Measurements from ENCODE around the gene POLR1A. TPM values are rescaled to one million over a fixed set of nuclear protein-coding genes. Genes with fewer than 3 reads are reported as not detected.

The POLR1A gene
- total and polyA plus RNA-seq, 7 experiments from 2014 or later = 2.9 to 44.4 (median 19.0) TPM

- no peak for ATAC-seq
- H3K4me3 ChIP-seq (ENCODE audit: low read length) = no peak overlapping the region
- H3K9me3 ChIP-seq (ENCODE audit: control insufficient read depth in 2 of 3, low read length in 3 of 3) = no peaks in the 10 kb centered on the region
- intact Hi-C loops (cut with micrococcal nuclease) = no loop called here
- DNase-seq = no peak
- Mint-ChIP-seq H3K9me3 (peaks cover 0 to 4% (median 0%) of the 10 kb centered on the region in 11 donors), H3K4me1 (peaks cover 0 to 20% (median 0%) of the 10 kb centered on the region in 7 donors), H3K27me3 (no peaks in the 10 kb centered on the region), H3K27ac (peak overlapping the region in 3 of 9 donors; percentile 30 to 48 (median 41)), H3K4me3 (no peak overlapping the region), H3K36me3 (peaks cover 0 to 5% (median 0%) of the 10 kb centered on the region in 5 donors)
- H3K36me3 ChIP-seq (ENCODE audit: control insufficient read depth in 2 of 3, insufficient read depth in 3 of 3, low read length in 3 of 3) = no peaks in the 10 kb centered on the region
- H3K27ac ChIP-seq (ENCODE audit: low read depth, low read length) = no peak overlapping the region
- POLR2A ChIA-PET = no interaction called here
- CTCF ChIA-PET = no interaction called here
- no peaks in the 10 kb centered on the region for H3K4me1 ChIP-seq (ENCODE audit: control insufficient read depth in 2 of 2, insufficient read depth in 2 of 2, low read length in 2 of 2)
- H3K27me3 ChIP-seq (ENCODE audit: control insufficient read depth in 2 of 2, insufficient read depth in 2 of 2, low read length in 2 of 2) = no peaks in the 10 kb centered on the region
Measured at GRCh38 chr2:85988175-85988913, 117.3 kb downstream of the POLR1A start.

- H3K27me3 ChIP-seq (ENCODE audit: control insufficient read depth in 2 of 2, insufficient read depth in 2 of 2, low read length in 2 of 2) = no peaks in the 10 kb centered on the region
- peak overlapping the region in 2 of 9 donors; percentile 41 to 88 for H3K27ac Mint-ChIP-seq
- DNase-seq = no peak
- no peaks in the 10 kb centered on the region for H3K36me3 ChIP-seq (ENCODE audit: control insufficient read depth in 2 of 3, insufficient read depth in 3 of 3, low read length in 3 of 3)
- ATAC-seq = no peak
- no peak overlapping the region for H3K4me3 ChIP-seq (ENCODE audit: low read length)
- peaks cover 0 to 15% (median 0%) of the 10 kb centered on the region in 7 donors for H3K4me1 Mint-ChIP-seq
- H3K27ac ChIP-seq (ENCODE audit: low read depth, low read length) = no peak overlapping the region
- peaks cover 0 to 2% (median 0%) of the 10 kb centered on the region in 5 donors for H3K27me3 Mint-ChIP-seq
- CTCF ChIA-PET = no interaction called here
- no peaks in the 10 kb centered on the region for H3K9me3 ChIP-seq (ENCODE audit: control insufficient read depth in 2 of 3, low read length in 3 of 3)
- POLR2A ChIA-PET = no interaction called here
- intact Hi-C loops (cut with micrococcal nuclease) = no loop called here
- H3K36me3 Mint-ChIP-seq = peaks cover 0 to 5% (median 0%) of the 10 kb centered on the region in 5 donors
- no peaks in the 10 kb centered on the region for H3K4me1 ChIP-seq (ENCODE audit: control insufficient read depth in 2 of 2, insufficient read depth in 2 of 2, low read length in 2 of 2)
- H3K4me3 Mint-ChIP-seq = no peak overlapping the region
- H3K9me3 Mint-ChIP-seq = peaks cover 0 to 2% (median 0%) of the 10 kb centered on the region in 11 donors
Measured at GRCh38 chr2:85987266-85988174, 118.2 kb downstream of the POLR1A start.

- Mint-ChIP-seq H3K9me3 (no peaks in the 10 kb centered on the region), H3K4me1 (peaks cover 0 to 17% (median 0%) of the 10 kb centered on the region in 7 donors), H3K36me3 (peaks cover 0 to 1% (median 0%) of the 10 kb centered on the region in 5 donors), H3K27me3 (peaks cover 0 to 5% (median 0%) of the 10 kb centered on the region in 5 donors), H3K4me3 (no peak overlapping the region), H3K27ac (no peak overlapping the region)
- Histone ChIP-seq H3K4me3 (ENCODE audit: low read length) (no peak overlapping the region), H3K9me3 (ENCODE audit: control insufficient read depth in 2 of 3, low read length in 3 of 3) (no peaks in the 10 kb centered on the region), H3K4me1 (ENCODE audit: control insufficient read depth in 2 of 2, insufficient read depth in 2 of 2, low read length in 2 of 2) (no peaks in the 10 kb centered on the region), H3K27me3 (ENCODE audit: control insufficient read depth in 2 of 2, insufficient read depth in 2 of 2, low read length in 2 of 2) (no peaks in the 10 kb centered on the region), H3K36me3 (ENCODE audit: control insufficient read depth in 2 of 3, insufficient read depth in 3 of 3, low read length in 3 of 3) (no peaks in the 10 kb centered on the region), H3K27ac (ENCODE audit: low read depth, low read length) (no peak overlapping the region)
- DNase-seq (no peak), ATAC-seq (no peak)
- CTCF ChIA-PET = interaction anchor here (0.8 kb wide), 1 partner anchor 540 kb away, joined by 4 read pairs; no protein-coding TSS in a partner anchor
- POLR2A ChIA-PET = interaction anchor here (0.6 kb wide), 1 partner anchor 705 kb away, joined by 3 read pairs; no protein-coding TSS in a partner anchor
- intact Hi-C loops (cut with micrococcal nuclease) = no loop called here
Measured at GRCh38 chr2:85986121-85986520, 119.6 kb downstream of the POLR1A start.

- CTCF ChIA-PET = no interaction called here
- H3K27me3 Mint-ChIP-seq = peaks cover 0 to 10% (median 0%) of the 10 kb centered on the region in 5 donors
- no peak for DNase-seq
Measured at GRCh38 chr2:85984788-85985187, 120.9 kb downstream of the POLR1A start.

GRCh38 chr2:85983766-85984165 is 121.9 kb downstream of the POLR1A start:
- no peak overlapping the region for H3K4me3 ChIP-seq (ENCODE audit: low read length)
- no peak overlapping the region for H3K27ac ChIP-seq (ENCODE audit: low read depth, low read length)
- H3K27ac Mint-ChIP-seq = no peak overlapping the region
- H3K4me1 Mint-ChIP-seq = peaks cover 4 to 17% (median 8%) of the 10 kb centered on the region in 7 donors
- DNase-seq (no peak), ATAC-seq (no peak)
- POLR2A ChIA-PET = no interaction called here
- no peaks in the 10 kb centered on the region for H3K9me3 ChIP-seq (ENCODE audit: control insufficient read depth in 2 of 3, low read length in 3 of 3)
- no peaks in the 10 kb centered on the region for H3K9me3 Mint-ChIP-seq
- no peaks in the 10 kb centered on the region for H3K36me3 ChIP-seq (ENCODE audit: control insufficient read depth in 2 of 3, insufficient read depth in 3 of 3, low read length in 3 of 3)
- intact Hi-C loops (cut with micrococcal nuclease) = no loop called here
- no peak overlapping the region for H3K4me3 Mint-ChIP-seq
- no peaks in the 10 kb centered on the region for H3K4me1 ChIP-seq (ENCODE audit: control insufficient read depth in 2 of 2, insufficient read depth in 2 of 2, low read length in 2 of 2)
- peaks cover 0 to 1% (median 0%) of the 10 kb centered on the region in 5 donors for H3K36me3 Mint-ChIP-seq
- H3K27me3 ChIP-seq (ENCODE audit: control insufficient read depth in 2 of 2, insufficient read depth in 2 of 2, low read length in 2 of 2) = no peaks in the 10 kb centered on the region
- H3K27me3 Mint-ChIP-seq = peaks cover 0 to 19% (median 0%) of the 10 kb centered on the region in 5 donors
- CTCF ChIA-PET = no interaction called here

More at GRCh38 chr2:85984788-85985187, 120.9 kb downstream of the POLR1A start:
- H3K4me1 ChIP-seq (ENCODE audit: control insufficient read depth in 2 of 2, insufficient read depth in 2 of 2, low read length in 2 of 2) = no peaks in the 10 kb centered on the region
- Mint-ChIP-seq H3K9me3 (no peaks in the 10 kb centered on the region), H3K27ac (no peak overlapping the region), H3K4me1 (peaks cover 0 to 18% (median 8%) of the 10 kb centered on the region in 7 donors), H3K36me3 (peaks cover 0 to 1% (median 0%) of the 10 kb centered on the region in 5 donors), H3K4me3 (no peak overlapping the region)
- no peaks in the 10 kb centered on the region for H3K27me3 ChIP-seq (ENCODE audit: control insufficient read depth in 2 of 2, insufficient read depth in 2 of 2, low read length in 2 of 2)
- POLR2A ChIA-PET = no interaction called here
- H3K4me3 ChIP-seq (ENCODE audit: low read length) = no peak overlapping the region
- intact Hi-C loops (cut with micrococcal nuclease) = no loop called here
- H3K27ac ChIP-seq (ENCODE audit: low read depth, low read length) = no peak overlapping the region
- no peaks in the 10 kb centered on the region for H3K9me3 ChIP-seq (ENCODE audit: control insufficient read depth in 2 of 3, low read length in 3 of 3)
- H3K36me3 ChIP-seq (ENCODE audit: control insufficient read depth in 2 of 3, insufficient read depth in 3 of 3, low read length in 3 of 3) = no peaks in the 10 kb centered on the region
- no peak for ATAC-seq

GRCh38 chr2:85981579-85982247 is 124.0 kb downstream of the POLR1A start:
- ATAC-seq = no peak
- H3K4me3 ChIP-seq (ENCODE audit: low read length) = no peak overlapping the region
- no peak overlapping the region for H3K4me3 Mint-ChIP-seq
- peaks cover 4 to 15% (median 8%) of the 10 kb centered on the region in 7 donors for H3K4me1 Mint-ChIP-seq
- CTCF ChIA-PET = interaction anchor here (0.6 kb wide), 1 partner anchor 149 kb away, joined by 4 read pairs; no protein-coding TSS in a partner anchor
- H3K27me3 ChIP-seq (ENCODE audit: control insufficient read depth in 2 of 2, insufficient read depth in 2 of 2, low read length in 2 of 2) = no peaks in the 10 kb centered on the region
- intact Hi-C loops (cut with micrococcal nuclease) = no loop called here
- H3K9me3 Mint-ChIP-seq = no peaks in the 10 kb centered on the region
- H3K27me3 Mint-ChIP-seq = peaks cover 0 to 24% (median 0%) of the 10 kb centered on the region in 5 donors
- peak overlapping the region in 2 of 9 donors; percentile 4 to 96 for H3K27ac Mint-ChIP-seq
- H3K36me3 ChIP-seq (ENCODE audit: control insufficient read depth in 2 of 3, insufficient read depth in 3 of 3, low read length in 3 of 3) = no peaks in the 10 kb centered on the region
- no peaks in the 10 kb centered on the region for H3K4me1 ChIP-seq (ENCODE audit: control insufficient read depth in 2 of 2, insufficient read depth in 2 of 2, low read length in 2 of 2)
- peaks cover 0 to 1% (median 0%) of the 10 kb centered on the region in 5 donors for H3K36me3 Mint-ChIP-seq
- H3K27ac ChIP-seq (ENCODE audit: low read depth, low read length) = no peak overlapping the region
- no peak for DNase-seq
- no peaks in the 10 kb centered on the region for H3K9me3 ChIP-seq (ENCODE audit: control insufficient read depth in 2 of 3, low read length in 3 of 3)
- POLR2A ChIA-PET = interaction anchor here (0.6 kb wide), 1 partner anchor 30 kb away, joined by 7 read pairs; no protein-coding TSS in a partner anchor
